H1 (cell line): ENCODE measurements around the gene WNK4. TPM values are rescaled to one million over a fixed set of nuclear protein-coding genes. Genes with fewer than 3 reads are reported as not detected.

Experiments
- CTCF ChIA-PET: fragments of 300-600 bp; sonication (Branson Sonifier 250); formaldehyde crosslinking; loops from one replicate; lab custom pipeline; 2021; ENCODE audit not compliant: partially characterized antibody; lab: Charles Lee
- POLR2A ChIA-PET: fragments of 300-600 bp; sonication (Branson Sonifier 250); formaldehyde crosslinking; loops from one replicate; lab custom pipeline; 2021; ENCODE audit warnings: inconsistent platforms; ENCODE audit not compliant: partially characterized antibody; lab: Charles Lee
- DNase-seq, 2 experiments: peaks; one replicate each; pipeline versions ENCODE4 v3.0.0 to v3.0.0-alpha.2; 2010 to 2022; ENCODE audit warnings: low spot score in 2 of 2, low read depth in 1 of 2, mixed read lengths in 1 of 2
- FAIRE-seq: peaks from 2 replicates; lab custom pipeline; 2011; peaks lifted over from hg19 to GRCh38; lab: Jason Lieb, UNC
- H2AFZ ChIP-seq: 2 replicates; pipeline ENCODE4 v1.8.1; 2012; ENCODE audit warnings: low read length, inconsistent platforms
- H2AK5ac ChIP-seq: 2 replicates; pipeline ENCODE4 v1.6.1; 2013; ENCODE audit warnings: low read depth, low read length
- H2BK120ac ChIP-seq: replicated peaks from 2 replicates; pipeline ENCODE3; 2013; ENCODE audit warnings: low read depth, low read length, inconsistent platforms
- H2BK12ac ChIP-seq: 2 replicates; pipeline ENCODE4 v1.6.1; 2013; ENCODE audit warnings: low read depth, low read length
- H2BK15ac ChIP-seq: 2 replicates; pipeline ENCODE4 v1.6.1; 2013; ENCODE audit warnings: low read length
- H2BK20ac ChIP-seq: 2 replicates; pipeline ENCODE4 v1.6.1; 2013; ENCODE audit warnings: low read length
- H2BK5ac ChIP-seq: 2 replicates; pipeline ENCODE4 v1.6.1; 2013; ENCODE audit warnings: low read depth, low read length
- H3K14ac ChIP-seq: 2 replicates; pipeline ENCODE4 v1.6.1; 2013; ENCODE audit warnings: inconsistent platforms; ENCODE audit not compliant: insufficient read length
- H3K18ac ChIP-seq: 2 replicates; pipeline ENCODE4 v1.6.1; 2013; ENCODE audit warnings: low read length; ENCODE audit errors: extremely low read depth
- H3K23ac ChIP-seq: 2 replicates; pipeline ENCODE4 v1.6.1; 2013; ENCODE audit warnings: inconsistent platforms; ENCODE audit not compliant: insufficient read length
- H3K23me2 ChIP-seq: 2 replicates; pipeline ENCODE4 v1.6.1; 2013; ENCODE audit warnings: low read depth, low read length
- H3K27ac ChIP-seq: 2 replicates; pipeline ENCODE4 v1.6.1; 2011; ENCODE audit warnings: low read depth, low read length, inconsistent platforms
- H3K27me3 ChIP-seq, 4 experiments: replicated peaks in 1 of 4; 1 replicate in 1 of 4; 2 replicates in 3 of 4; pipeline versions ENCODE4 v1.6.1 to v1.8.1; 2011 to 2013; ENCODE audit warnings: low read length in 3 of 4, mild to moderate bottlenecking in 3 of 4, inconsistent platforms in 2 of 4, mixed read lengths in 2 of 4, moderate library complexity in 1 of 4; ENCODE audit not compliant: control insufficient read depth in 3 of 4, insufficient read depth in 3 of 4; ENCODE audit errors: extremely low read depth in 1 of 4
- H3K36me3 ChIP-seq, 4 experiments: 2 replicates each; pipeline versions ENCODE4 v1.6.1 to v1.8.1; 2011 to 2013; ENCODE audit warnings: mild to moderate bottlenecking in 4 of 4, low read length in 3 of 4, moderate library complexity in 2 of 4, control low read depth in 1 of 4, inconsistent platforms in 1 of 4; ENCODE audit not compliant: insufficient read depth in 4 of 4, control insufficient read depth in 2 of 4
- H3K4ac ChIP-seq: replicated peaks from 2 replicates; pipeline ENCODE3; 2013; ENCODE audit warnings: low read length, low read depth, mixed read lengths, inconsistent platforms; ENCODE audit not compliant: insufficient read length
- H3K4me1 ChIP-seq, 4 experiments: replicated peaks in 1 of 4; 1 replicate in 1 of 4; 2 replicates in 3 of 4; pipeline versions ENCODE4 v1.6.1 to v1.8.1; 2011 to 2013; ENCODE audit warnings: low read length in 3 of 4, inconsistent platforms in 2 of 4, mixed read lengths in 1 of 4; ENCODE audit not compliant: insufficient read depth in 4 of 4, control insufficient read depth in 3 of 4
- H3K4me2 ChIP-seq, 2 experiments: 2 replicates each; pipeline versions ENCODE4 v1.6.1 to v1.8.1; 2011 to 2013; ENCODE audit warnings: low read depth in 2 of 2, low read length in 2 of 2, control low read depth in 1 of 2, inconsistent platforms in 1 of 2, mild to moderate bottlenecking in 1 of 2; ENCODE audit not compliant: insufficient read depth in 1 of 2
- H3K4me3 ChIP-seq, 4 experiments: fragments of 200-600, 300-600 bp in 1 of 4; sonication (generic), shearing (Covaris generic), sonication (Bioruptor Twin) in 1 of 4; 2 replicates each; pipeline versions ENCODE4 v1.5.1 to v1.8.1; 2011 to 2016; ENCODE audit warnings: low read length in 4 of 4, low read depth in 3 of 4, control low read depth in 2 of 4, inconsistent platforms in 2 of 4, mild to moderate bottlenecking in 2 of 4, mixed read lengths in 1 of 4, moderate library complexity in 1 of 4; ENCODE audit not compliant: insufficient read depth in 2 of 4; ENCODE audit errors: extremely low read depth in 1 of 4
- H3K56ac ChIP-seq: replicated peaks from 2 replicates; pipeline ENCODE3; 2013; ENCODE audit warnings: low read depth, mild to moderate bottlenecking, mixed read lengths, low read length, inconsistent platforms; ENCODE audit not compliant: insufficient read length
- H3K79me1 ChIP-seq: 2 replicates; pipeline ENCODE4 v1.6.1; 2013; ENCODE audit warnings: low read depth, low read length, control low read depth
- H3K79me2 ChIP-seq, 2 experiments: 2 replicates each; pipeline versions ENCODE4 v1.6.1 to v1.8.1; 2012 to 2013; ENCODE audit warnings: low read length in 2 of 2, mild to moderate bottlenecking in 2 of 2, inconsistent platforms in 1 of 2; ENCODE audit not compliant: insufficient read depth in 2 of 2, control insufficient read depth in 1 of 2
- H3K9ac ChIP-seq, 4 experiments: replicated peaks in 1 of 4; 1 replicate in 1 of 4; 2 replicates in 3 of 4; pipeline versions ENCODE4 v1.6.1 to v1.8.1; 2011 to 2013; ENCODE audit warnings: low read depth in 3 of 4, low read length in 3 of 4, control low read depth in 2 of 4, mild to moderate bottlenecking in 2 of 4, moderate library complexity in 2 of 4, inconsistent platforms in 1 of 4; ENCODE audit errors: extremely low read depth in 1 of 4
- H3K9me3 ChIP-seq, 2 experiments: 2 replicates each; pipeline versions ENCODE4 v1.6.1 to v1.8.1; 2012 to 2013; ENCODE audit warnings: mild to moderate bottlenecking in 2 of 2, moderate library complexity in 2 of 2, control low read depth in 1 of 2, inconsistent platforms in 1 of 2, low read depth in 1 of 2, low read length in 1 of 2, mixed read lengths in 1 of 2; ENCODE audit not compliant: insufficient read depth in 2 of 2
- H4K20me1 ChIP-seq, 2 experiments: replicated peaks in 1 of 2; 2 replicates each; pipeline versions ENCODE3 to v1.8.1; 2011 to 2013; ENCODE audit warnings: inconsistent platforms in 2 of 2, low read length in 2 of 2, mild to moderate bottlenecking in 1 of 2; ENCODE audit not compliant: insufficient read depth in 2 of 2, control insufficient read depth in 1 of 2
- H4K5ac ChIP-seq: 2 replicates; pipeline ENCODE4 v1.6.1; 2013; ENCODE audit warnings: low read length, low read depth, mixed read lengths, inconsistent platforms; ENCODE audit not compliant: insufficient read length
- H4K8ac ChIP-seq: 2 replicates; pipeline ENCODE4 v1.8.0; 2013; ENCODE audit warnings: mild to moderate bottlenecking, moderate library complexity, low read length, inconsistent platforms; ENCODE audit not compliant: insufficient read depth; ENCODE audit errors: extremely low read depth
- H4K91ac ChIP-seq: replicated peaks from 2 replicates; pipeline ENCODE3; 2013; ENCODE audit warnings: low read length, mixed read lengths, inconsistent platforms; ENCODE audit not compliant: insufficient read length
- ASH2L ChIP-seq: fragments of 200-600, 300-600 bp; sonication (generic); IDR thresholded peaks from one replicate; pipeline ENCODE4 v1.7.1; 2017; ENCODE audit warnings: low read length
- ATF2 ChIP-seq: IDR thresholded peaks from 2 replicates; pipeline ENCODE4 v1.6.1; 2012; ENCODE audit warnings: low read length, inconsistent platforms
- BACH1 ChIP-seq: IDR thresholded peaks from 2 replicates; pipeline ENCODE4 v1.6.1; 2012; ENCODE audit warnings: low read length, improper control_type of control experiment
- CHD2 ChIP-seq: IDR thresholded peaks from 2 replicates; pipeline ENCODE4 v1.6.1; 2012; ENCODE audit warnings: low read length, improper control_type of control experiment
- CREB1 ChIP-seq: IDR thresholded peaks from 2 replicates; pipeline ENCODE4 v1.6.1; 2012; ENCODE audit warnings: inconsistent platforms
- MAX ChIP-seq: IDR thresholded peaks from 2 replicates; pipeline ENCODE4 v1.6.1; 2012; ENCODE audit warnings: inconsistent platforms
- NANOG ChIP-seq: IDR thresholded peaks from 2 replicates; pipeline ENCODE4 v1.6.1; 2011; ENCODE audit warnings: low read length, low read depth, mild to moderate bottlenecking, inconsistent platforms; ENCODE audit not compliant: insufficient read depth, poor library complexity, severe bottlenecking
- NRF1 ChIP-seq: IDR thresholded peaks from 2 replicates; pipeline ENCODE4 v1.6.1; 2011; ENCODE audit warnings: mild to moderate bottlenecking, low read depth, low read length, improper control_type of control experiment
- SP2 ChIP-seq: IDR thresholded peaks from 2 replicates; pipeline ENCODE4 v1.6.1; 2012; ENCODE audit warnings: mild to moderate bottlenecking, low read length, inconsistent platforms
- SRF ChIP-seq: IDR thresholded peaks from 2 replicates; pipeline ENCODE4 v1.6.1; 2011; ENCODE audit warnings: mild to moderate bottlenecking, low read depth, low read length, moderate library complexity
- USF2 ChIP-seq: IDR thresholded peaks from 2 replicates; pipeline ENCODE4 v1.6.1; 2011; ENCODE audit warnings: low read length, improper control_type of control experiment
- YY1 ChIP-seq: IDR thresholded peaks from 2 replicates; pipeline ENCODE4 v1.6.1; 2011; ENCODE audit warnings: low read depth, mild to moderate bottlenecking, low read length
- WGBS, 2 experiments: shearing (Covaris generic) in 1 of 2; methylation state at CpG; one replicate each; pipeline versions ENCODE4 v1.1.6 to v1.1.7; 2013 to 2015; ENCODE audit warnings: low lambda C conversion rate in 2 of 2, mixed read lengths in 2 of 2, inconsistent platforms in 1 of 2, low coverage in 1 of 2, missing lambda C conversion rate in 1 of 2; ENCODE audit not compliant: insufficient replicate concordance in 2 of 2, insufficient coverage in 1 of 2, insufficient read length in 1 of 2; ENCODE audit errors: extremely low coverage in 1 of 2, missing lambda C conversion rate in 1 of 2; 5-methylcytosine and 5-hydroxymethylcytosine counted together
- polyA plus RNA-seq, 7 experiments: library from polyadenylated mRNA; depleted of rRNA in 3 of 7; stranded (reverse) in 5 of 7; unstranded in 2 of 7; fragments of >200 nt in 5 of 7; fragments of 200-250 nt in 2 of 7; gene quantifications; 1 replicate in 5 of 7; 2 replicates in 1 of 7; 4 replicates in 1 of 7; pipeline versions ENCODE4 v1.2.1 to v1.2.3, GENCODE V29; 2011 to 2013; ENCODE audit warnings: missing spikeins in 2 of 7, mixed read lengths in 2 of 7
- total RNA-seq: library from RNA; stranded (reverse); fragmentation: NEBNext Ultra II Directional; extraction: Animal tissue kit (Norgen Biotek cat#: 25700); gene quantifications from 2 replicates; pipeline ENCODE4 v1.2.1, GENCODE V29; 2021

Gene WNK4
- total and polyA plus RNA-seq, 2 of the 8 experiments (the other 6 are each of a cell fraction or from before 2014, with no cell fraction given), result 0.21 to 1.7 TPM

- no peak for TF ChIP-seq NRF1
- no peak for TF ChIP-seq MAX
- no peak for TF ChIP-seq NANOG
- TF ChIP-seq SRF, result no peak
- no peak for TF ChIP-seq YY1
- no peak for TF ChIP-seq BACH1
- no peak for TF ChIP-seq ASH2L
- TF ChIP-seq SP2, result no peak
- no peak for TF ChIP-seq USF2
- TF ChIP-seq ATF2, result no peak
- no peak for TF ChIP-seq CHD2
- TF ChIP-seq CREB1, result no peak
- Histone ChIP-seq H3K9ac (no peak overlapping the region), H3K18ac (no peak overlapping the region), H2BK20ac (no peak overlapping the region), H4K5ac (no peak overlapping the region), H3K79me2 (no peaks in the 10 kb centered on the region), H3K27me3 (peaks cover 0 to 7% (median 3%) of the 10 kb centered on the region in 4 experiments; a peak in 3 of 7 replicates), H4K20me1 (no peaks in the 10 kb centered on the region), H3K4me2 (no peak overlapping the region), H2AK5ac (no peak overlapping the region), H2AFZ (no peak overlapping the region), H3K4me1 (no peaks in the 10 kb centered on the region), H3K14ac (no peak overlapping the region), H3K23ac (no peak overlapping the region), H3K23me2 (no peaks in the 10 kb centered on the region), H3K56ac (no peak overlapping the region), H3K4ac (no peak overlapping the region), H3K36me3 (no peaks in the 10 kb centered on the region; a peak in 2 of 8 replicates), H3K4me3 (no peak overlapping the region), H2BK5ac (no peak overlapping the region), H2BK120ac (no peak overlapping the region), H4K8ac (no peak overlapping the region), H2BK12ac (no peak overlapping the region), H2BK15ac (no peak overlapping the region), H3K79me1 (no peaks in the 10 kb centered on the region), H3K9me3 (no peaks in the 10 kb centered on the region), H3K27ac (no peak overlapping the region), H4K91ac (no peak overlapping the region)
- FAIRE-seq (no peak), DNase-seq (no peak)
- ChIA-PET CTCF (interaction anchor here (0.6 to 1.8 kb wide), 5 partner anchors 14 to 80 kb away, joined by 3 to 13 read pairs (median 4); partner anchors contain the start of gene BECN1), POLR2A (interaction anchor here (1.0 to 1.8 kb wide), 3 partner anchors 8 to 29 kb away, joined by 3 to 4 read pairs (median 3); no protein-coding TSS in a partner anchor)
- 90% methylated on average over 1 of the region's 1 CpG; no CpG with 5 or more reads in 1 of the 2 experiments for WGBS, 2 experiments
These were observed 24.5 kb downstream of the WNK4 start for GRCh38 chr17:42804918-42805367.
